ENCODE results near the gene IFT88. TPM values are rescaled to one million over a fixed set of nuclear protein-coding genes. Genes with fewer than 3 reads are reported as not detected.

Gene IFT88
- total RNA-seq, 2 experiments from 2014 or later, result 3.9 to 4.0 TPM

DNA sequence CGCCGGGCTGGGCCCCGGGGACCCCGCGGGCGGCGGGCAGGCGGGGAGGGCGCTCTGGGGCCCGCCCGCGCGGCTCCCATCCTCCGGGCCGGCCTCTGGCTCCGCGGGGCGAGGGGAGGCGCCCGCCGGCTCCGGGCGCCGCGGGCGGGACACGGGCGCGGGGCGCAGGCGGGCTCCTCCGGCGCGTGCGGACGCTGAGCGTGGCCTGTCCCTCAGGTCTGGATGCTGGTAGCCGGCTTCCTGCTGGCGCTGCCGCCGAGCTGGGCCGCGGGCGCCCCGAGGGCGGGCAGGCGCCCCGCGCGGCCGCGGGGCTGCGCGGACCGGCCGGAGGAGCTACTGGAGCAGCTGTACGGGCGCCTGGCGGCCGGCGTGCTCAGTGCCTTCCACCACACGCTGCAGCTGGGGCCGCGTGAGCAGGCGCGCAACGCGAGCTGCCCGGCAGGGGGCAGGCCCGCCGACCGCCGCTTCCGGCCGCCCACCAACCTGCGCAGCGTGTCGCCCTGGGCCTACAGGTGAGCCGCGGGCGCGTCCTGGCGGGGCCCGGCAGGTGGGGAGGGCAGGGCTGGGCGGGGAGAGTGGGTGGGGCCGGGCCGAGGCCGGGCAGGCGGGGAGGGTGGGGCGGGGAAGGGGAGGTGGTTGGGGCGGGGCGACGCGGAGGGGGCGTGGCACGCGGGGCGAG lies 137.0 kb downstream of the IFT88 start:
- Mint-ChIP-seq H3K27me3 (peaks cover 12% of the 10 kb centered on the region), H3K36me3 (no peaks in the 10 kb centered on the region), H3K4me1 (peaks cover 12% of the 10 kb centered on the region), H3K4me3 (no peak overlapping the region), H3K9me3 (no peaks in the 10 kb centered on the region), H3K27ac (no peak overlapping the region)
- DNase-seq, result peak; percentile 86

- H3K27me3 Mint-ChIP-seq, result peaks cover 12% of the 10 kb centered on the region
- peaks cover 15% of the 10 kb centered on the region for H3K4me1 Mint-ChIP-seq
- no peak overlapping the region for H3K27ac Mint-ChIP-seq
- no peak for DNase-seq
- no peaks in the 10 kb centered on the region for H3K36me3 Mint-ChIP-seq
- no peaks in the 10 kb centered on the region for H3K9me3 Mint-ChIP-seq
- H3K4me3 Mint-ChIP-seq, result peak overlapping the region; percentile 44
These were observed 137.6 kb downstream of the IFT88 start for GRCh38 chr13:20704459-20705069.

DNA sequence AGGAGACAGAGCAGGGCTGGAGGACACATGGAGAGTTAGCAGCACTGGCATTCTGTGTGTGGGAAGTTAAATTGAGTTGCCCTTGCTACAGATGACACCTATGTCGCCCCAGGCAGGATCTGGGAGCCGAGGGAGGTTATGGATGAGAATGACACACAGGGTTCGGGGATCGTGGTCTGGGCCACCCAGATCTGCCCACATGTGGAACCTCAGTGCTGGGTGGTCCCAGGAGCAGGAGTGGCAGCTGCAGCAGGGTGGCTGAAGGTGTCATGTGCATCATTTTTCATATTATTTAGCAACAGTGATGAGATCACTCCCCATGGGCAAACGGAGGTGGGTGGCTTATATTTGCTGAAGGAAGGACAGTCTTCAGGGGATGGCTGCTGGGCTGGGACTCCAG lies 139.7 kb downstream of the IFT88 start:
- DNase-seq, result no peak
- no peak overlapping the region for H3K27ac Mint-ChIP-seq
- H3K4me1 Mint-ChIP-seq, result peaks cover 15% of the 10 kb centered on the region
- no peak overlapping the region for H3K4me3 Mint-ChIP-seq
- no peaks in the 10 kb centered on the region for H3K36me3 Mint-ChIP-seq
- peaks cover 4% of the 10 kb centered on the region for H3K27me3 Mint-ChIP-seq
- no peaks in the 10 kb centered on the region for H3K9me3 Mint-ChIP-seq

DNA sequence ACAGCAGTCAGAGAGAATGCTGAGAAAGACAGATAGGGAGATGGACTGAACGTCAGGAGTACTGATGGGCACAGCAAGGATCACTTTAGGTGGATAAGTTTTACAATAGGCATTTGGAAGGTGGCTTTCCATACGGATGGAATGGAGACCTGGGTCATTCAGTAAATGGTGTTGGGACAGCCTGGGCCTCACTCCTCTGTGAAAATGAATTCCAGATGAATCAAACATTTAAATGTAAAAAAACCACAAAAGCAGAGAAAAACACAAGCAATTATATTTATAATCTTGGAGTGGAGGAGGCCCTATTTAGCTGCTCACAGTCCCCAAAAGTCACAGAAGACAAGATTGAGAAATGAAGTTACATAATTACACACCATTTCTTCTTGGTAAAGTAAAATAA lies 141.3 kb downstream of the IFT88 start:
- H3K4me1 Mint-ChIP-seq, result peaks cover 9% of the 10 kb centered on the region
- no peak for DNase-seq
- H3K9me3 Mint-ChIP-seq, result no peaks in the 10 kb centered on the region
- H3K4me3 Mint-ChIP-seq, result no peak overlapping the region
- H3K27ac Mint-ChIP-seq, result no peak overlapping the region
- no peaks in the 10 kb centered on the region for H3K36me3 Mint-ChIP-seq
- H3K27me3 Mint-ChIP-seq, result peaks cover 13% of the 10 kb centered on the region

DNA sequence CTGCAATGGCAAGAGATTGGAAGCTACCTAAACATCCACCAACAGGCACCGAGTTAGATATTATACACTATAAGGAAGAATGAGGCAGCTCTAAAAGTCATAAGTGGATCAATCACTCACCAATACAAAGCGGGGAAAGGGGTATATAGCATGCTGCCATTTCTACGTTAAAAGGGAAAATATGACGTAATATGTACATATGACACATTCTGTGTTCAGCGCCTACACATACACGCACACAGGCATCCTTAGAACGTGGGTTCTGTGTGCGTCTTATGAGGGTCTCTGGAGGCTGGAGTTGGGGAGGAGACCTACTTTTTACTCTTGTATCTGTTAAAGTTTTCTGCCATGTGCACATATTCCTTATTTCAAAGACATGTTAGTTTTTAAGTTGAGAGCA lies 142.4 kb downstream of the IFT88 start:
- Mint-ChIP-seq H3K27ac (no peak overlapping the region), H3K4me1 (peaks cover 9% of the 10 kb centered on the region), H3K9me3 (no peaks in the 10 kb centered on the region), H3K36me3 (no peaks in the 10 kb centered on the region), H3K27me3 (peaks cover 18% of the 10 kb centered on the region), H3K4me3 (no peak overlapping the region)
- DNase-seq, result no peak

DNA sequence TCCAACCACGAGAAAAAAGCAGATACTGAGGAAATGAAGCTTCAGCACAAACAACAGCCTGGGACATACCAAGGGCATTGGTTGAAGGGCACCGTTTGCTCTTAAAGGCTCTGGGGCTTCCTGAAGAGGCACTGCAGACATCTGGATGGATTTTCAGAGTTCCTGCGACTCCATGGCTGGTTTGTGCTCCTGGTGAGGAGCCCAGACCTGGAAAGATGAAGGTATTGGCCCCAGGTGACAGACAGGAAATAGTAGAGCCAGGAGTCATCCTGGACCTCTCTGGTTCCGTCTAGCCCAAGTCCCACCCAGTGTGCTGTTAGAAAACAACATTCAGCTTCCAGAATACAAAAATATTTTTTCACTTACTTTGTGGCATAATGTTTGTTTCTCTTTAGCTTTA lies 142.8 kb downstream of the IFT88 start:
- H3K27ac Mint-ChIP-seq, result no peak overlapping the region
- no peaks in the 10 kb centered on the region for H3K9me3 Mint-ChIP-seq
- DNase-seq, result no peak
- H3K36me3 Mint-ChIP-seq, result no peaks in the 10 kb centered on the region
- H3K4me3 Mint-ChIP-seq, result no peak overlapping the region
- peaks cover 18% of the 10 kb centered on the region for H3K27me3 Mint-ChIP-seq
- H3K4me1 Mint-ChIP-seq, result peaks cover 9% of the 10 kb centered on the region

GRCh38 chr13:20711301-20712044 lies 144.5 kb downstream of the IFT88 start:
- Mint-ChIP-seq H3K27ac (no peak overlapping the region), H3K36me3 (no peaks in the 10 kb centered on the region), H3K4me3 (no peak overlapping the region), H3K4me1 (peaks cover 9% of the 10 kb centered on the region), H3K27me3 (peaks cover 18% of the 10 kb centered on the region), H3K9me3 (no peaks in the 10 kb centered on the region)
- DNase-seq, result no peak

GRCh38 chr13:20713014-20713376 lies 146.0 kb downstream of the IFT88 start:
- no peaks in the 10 kb centered on the region for H3K9me3 Mint-ChIP-seq
- no peak overlapping the region for H3K27ac Mint-ChIP-seq
- H3K4me3 Mint-ChIP-seq, result no peak overlapping the region
- no peak for DNase-seq
- H3K4me1 Mint-ChIP-seq, result peaks cover 9% of the 10 kb centered on the region
- H3K27me3 Mint-ChIP-seq, result peaks cover 18% of the 10 kb centered on the region
- no peaks in the 10 kb centered on the region for H3K36me3 Mint-ChIP-seq

DNA sequence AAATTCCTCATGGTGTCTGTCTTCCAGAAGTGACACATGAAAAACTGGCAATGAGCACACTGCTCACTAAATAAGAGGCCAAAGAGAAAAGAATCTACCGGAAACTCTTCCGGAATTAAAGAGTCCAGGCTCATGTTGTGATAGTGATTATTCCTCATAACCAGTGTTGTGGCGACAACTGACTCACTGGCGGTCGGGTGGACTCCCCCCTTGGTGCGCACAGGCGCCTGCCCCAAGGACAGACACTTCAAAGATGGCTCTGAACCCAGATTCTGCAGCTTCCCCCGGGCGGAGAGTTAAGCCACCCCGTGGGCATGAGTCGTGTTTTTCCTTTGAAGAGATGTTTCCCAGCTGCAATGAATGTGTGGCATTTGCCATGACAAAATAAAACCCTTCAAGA lies 146.8 kb downstream of the IFT88 start:
- no peak overlapping the region for H3K4me3 Mint-ChIP-seq
- H3K27me3 Mint-ChIP-seq, result peaks cover 18% of the 10 kb centered on the region
- H3K27ac Mint-ChIP-seq, result no peak overlapping the region
- H3K9me3 Mint-ChIP-seq, result no peaks in the 10 kb centered on the region
- no peaks in the 10 kb centered on the region for H3K36me3 Mint-ChIP-seq
- DNase-seq, result no peak
- H3K4me1 Mint-ChIP-seq, result peaks cover 9% of the 10 kb centered on the region

DNA sequence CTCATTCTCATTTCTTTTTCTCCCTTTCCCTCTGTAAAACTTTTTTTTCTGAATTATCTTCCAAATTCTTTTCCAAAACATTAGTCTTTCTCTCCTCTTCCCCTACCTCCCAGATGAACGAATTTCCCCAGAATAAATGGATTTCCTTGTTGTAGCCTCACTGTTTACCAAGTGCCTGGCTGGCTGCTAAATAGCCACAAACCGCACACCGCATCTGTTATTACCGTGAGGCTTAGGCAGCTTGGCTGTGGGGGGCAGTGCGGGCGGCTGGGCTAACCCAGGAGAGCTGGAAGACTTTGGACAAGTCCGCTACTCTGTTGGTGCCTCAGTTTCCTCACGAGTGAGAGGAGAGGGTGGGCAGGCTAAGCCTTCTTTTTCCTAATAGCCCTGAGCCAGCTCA lies 147.2 kb downstream of the IFT88 start:
- H3K27ac Mint-ChIP-seq, result no peak overlapping the region
- no peak overlapping the region for H3K4me3 Mint-ChIP-seq
- H3K9me3 Mint-ChIP-seq, result no peaks in the 10 kb centered on the region
- DNase-seq, result no peak
- no peaks in the 10 kb centered on the region for H3K36me3 Mint-ChIP-seq
- H3K27me3 Mint-ChIP-seq, result peaks cover 18% of the 10 kb centered on the region
- peaks cover 8% of the 10 kb centered on the region for H3K4me1 Mint-ChIP-seq

- Mint-ChIP-seq H3K27me3 (peaks cover 18% of the 10 kb centered on the region), H3K36me3 (no peaks in the 10 kb centered on the region), H3K9me3 (no peaks in the 10 kb centered on the region), H3K27ac (no peak overlapping the region), H3K4me1 (peaks cover 6% of the 10 kb centered on the region), H3K4me3 (no peak overlapping the region)
- DNase-seq, result no peak
These were observed 147.8 kb downstream of the IFT88 start for GRCh38 chr13:20714563-20715329.

DNA sequence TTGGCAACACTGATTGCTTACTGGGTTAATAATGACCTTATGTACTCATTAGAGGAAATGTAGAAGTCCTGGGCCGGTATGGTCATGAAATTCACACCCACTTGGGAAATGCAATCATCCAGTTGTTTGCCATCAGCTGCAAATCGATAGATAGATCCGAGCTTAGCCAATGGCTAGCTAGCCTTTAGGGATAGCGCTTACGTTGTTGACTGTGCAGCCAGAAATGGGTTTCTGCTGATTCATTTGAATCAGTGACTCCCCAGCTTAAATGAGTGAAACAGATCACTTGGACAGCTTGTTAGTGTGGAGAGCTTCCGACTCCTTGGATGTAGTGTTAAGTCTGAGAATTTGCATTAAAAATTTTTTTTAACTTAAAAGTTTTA lies 148.4 kb downstream of the IFT88 start:
- Mint-ChIP-seq H3K27ac (no peak overlapping the region), H3K4me1 (peaks cover 6% of the 10 kb centered on the region), H3K27me3 (peaks cover 18% of the 10 kb centered on the region), H3K4me3 (no peak overlapping the region), H3K9me3 (no peaks in the 10 kb centered on the region), H3K36me3 (no peaks in the 10 kb centered on the region)
- no peak for DNase-seq

DNA sequence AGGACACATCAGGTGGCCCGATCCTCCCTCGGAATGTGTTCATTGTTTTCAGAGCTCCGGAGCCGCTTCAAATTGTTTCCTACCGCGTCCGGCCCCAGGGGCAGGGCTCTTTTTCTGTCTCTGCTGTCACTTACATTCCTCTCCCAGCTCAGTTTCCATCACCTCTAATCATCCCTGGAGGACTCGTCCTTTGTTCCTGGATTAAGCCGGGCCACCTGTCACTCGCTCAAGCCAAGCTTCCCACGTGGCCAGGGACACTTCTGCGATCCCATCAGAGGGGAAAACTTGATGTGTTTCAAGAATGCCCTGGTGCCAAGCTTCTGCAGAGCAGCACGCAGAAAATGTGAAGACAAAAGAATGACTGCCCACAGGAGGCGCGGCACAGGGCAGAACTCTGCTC lies 150.0 kb downstream of the IFT88 start:
- no peak for DNase-seq
- no peak overlapping the region for H3K27ac Mint-ChIP-seq
- peaks cover 14% of the 10 kb centered on the region for H3K27me3 Mint-ChIP-seq
- H3K9me3 Mint-ChIP-seq, result no peaks in the 10 kb centered on the region
- H3K36me3 Mint-ChIP-seq, result no peaks in the 10 kb centered on the region
- H3K4me1 Mint-ChIP-seq, result peaks cover 5% of the 10 kb centered on the region
- no peak overlapping the region for H3K4me3 Mint-ChIP-seq

DNA sequence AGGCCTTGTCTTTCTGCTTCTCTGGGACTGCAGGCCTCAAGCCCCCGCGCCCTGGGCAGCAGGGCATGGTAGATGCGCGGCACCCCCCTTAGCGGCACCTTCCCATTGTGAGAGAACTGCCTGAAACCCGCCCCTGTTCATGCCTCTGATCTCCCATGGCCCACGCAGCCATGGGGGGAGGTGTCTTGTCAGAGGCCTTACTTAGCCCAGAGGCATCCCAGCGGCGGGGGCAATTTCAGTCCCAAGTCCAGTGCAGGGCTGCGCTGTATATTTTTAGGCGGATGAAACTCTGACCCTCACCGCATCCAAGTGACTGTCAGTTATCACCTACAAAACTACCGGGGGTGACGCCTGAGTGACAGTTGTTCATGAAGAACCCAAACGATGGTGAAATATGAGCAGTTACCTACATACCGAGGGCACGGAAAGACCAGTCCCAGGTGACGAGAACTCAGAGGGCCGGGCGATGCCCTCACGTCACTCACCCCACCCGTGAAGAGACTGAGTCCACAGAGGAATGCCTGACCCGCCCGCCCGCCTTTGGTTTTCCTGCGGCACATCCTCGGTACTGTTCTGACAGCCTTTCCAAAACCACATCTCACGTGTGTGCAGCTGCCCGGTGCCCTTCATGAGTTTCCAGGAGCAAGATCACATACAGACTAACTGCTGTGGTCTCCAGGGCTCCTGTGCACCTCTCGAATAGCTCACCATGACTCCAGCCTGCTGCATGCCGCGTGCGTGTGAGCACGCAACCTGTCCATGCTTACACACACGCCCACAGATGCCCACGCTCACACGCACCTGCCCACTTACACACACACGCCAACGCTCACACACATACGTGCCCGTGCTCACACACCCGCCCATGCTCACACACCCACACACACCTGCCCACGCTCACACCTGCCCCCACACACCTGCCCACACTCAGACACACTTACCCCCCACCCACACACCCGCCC lies 150.9 kb downstream of the IFT88 start:
- Mint-ChIP-seq H3K4me3 (no peak overlapping the region), H3K27ac (no peak overlapping the region), H3K9me3 (no peaks in the 10 kb centered on the region), H3K4me1 (peaks cover 10% of the 10 kb centered on the region), H3K27me3 (peaks cover 15% of the 10 kb centered on the region), H3K36me3 (peaks cover 2% of the 10 kb centered on the region)
- DNase-seq, result no peak

Data from activated naive CD8-positive, alpha-beta T cell treated with anti-CD3 and anti-CD28 coated beads for 36 hours (primary cell).